PC-3 (cell line): ENCODE results near the gene TTI1.

ENCODE experiments used
- CTCF ChIP-seq: fragments of 300-600 bp; sonication (generic); conservative IDR thresholded peaks from 2 replicates; pipeline ENCODE4 v1.5.1; 2017; ENCODE audit warnings: antibody characterized with exemption, low read depth, mild to moderate bottlenecking, low read length
- EZH2phosphoT487 ChIP-seq: fragments of 300-600 bp; sonication (generic); IDR thresholded peaks from 2 replicates; pipeline ENCODE4 v1.6.1; 2018; ENCODE audit warnings: mild to moderate bottlenecking, antibody characterized with exemption, low read length, borderline replicate concordance

- TF ChIP-seq EZH2phosphoT487: no peak
- TF ChIP-seq CTCF: no peak
These were observed 11.4 kb upstream of the TTI1 start for GRCh38 chr20:38044685-38045084.
